OCI-LY3 (cell line): ENCODE results near the gene FBXW7.

Experiments used
- EZH2phosphoT487 ChIP-seq: fragments of 200-600 bp; shearing (Covaris generic); IDR thresholded peaks from 2 replicates; pipeline ENCODE4 v1.6.1; 2018; ENCODE audit warnings: antibody characterized with exemption, mixed run types, low read depth
- TF ChIP-seq, protein P1 (sequence below): fragments of 200-600, 300-600 bp; sonication (generic); IDR thresholded peaks from 2 replicates; pipeline ENCODE4 v1.5.1; 2014; ENCODE audit warnings: antibody characterized with exemption, low read length, low read depth

DNA sequence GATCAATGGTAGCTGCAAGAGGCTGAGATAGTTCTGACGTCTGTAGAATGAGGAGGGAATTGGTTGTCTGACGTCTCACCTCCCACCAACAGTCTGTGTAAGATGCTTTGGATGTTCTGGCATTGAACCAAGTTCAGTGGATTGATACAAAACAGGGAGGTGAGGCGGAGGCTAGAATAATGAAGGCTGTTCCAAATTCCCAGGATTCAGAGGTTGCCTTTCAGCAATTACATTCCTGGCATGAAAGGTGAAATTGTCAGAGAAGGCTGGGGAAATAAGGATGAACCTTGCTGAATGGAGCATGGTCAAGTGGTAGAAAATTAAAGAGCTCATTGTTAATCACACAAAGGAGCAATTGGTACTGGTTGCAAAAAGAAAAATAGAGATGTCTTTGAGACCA, 241.6 kb downstream of the FBXW7 start:
- TF ChIP-seq, protein P1, sequence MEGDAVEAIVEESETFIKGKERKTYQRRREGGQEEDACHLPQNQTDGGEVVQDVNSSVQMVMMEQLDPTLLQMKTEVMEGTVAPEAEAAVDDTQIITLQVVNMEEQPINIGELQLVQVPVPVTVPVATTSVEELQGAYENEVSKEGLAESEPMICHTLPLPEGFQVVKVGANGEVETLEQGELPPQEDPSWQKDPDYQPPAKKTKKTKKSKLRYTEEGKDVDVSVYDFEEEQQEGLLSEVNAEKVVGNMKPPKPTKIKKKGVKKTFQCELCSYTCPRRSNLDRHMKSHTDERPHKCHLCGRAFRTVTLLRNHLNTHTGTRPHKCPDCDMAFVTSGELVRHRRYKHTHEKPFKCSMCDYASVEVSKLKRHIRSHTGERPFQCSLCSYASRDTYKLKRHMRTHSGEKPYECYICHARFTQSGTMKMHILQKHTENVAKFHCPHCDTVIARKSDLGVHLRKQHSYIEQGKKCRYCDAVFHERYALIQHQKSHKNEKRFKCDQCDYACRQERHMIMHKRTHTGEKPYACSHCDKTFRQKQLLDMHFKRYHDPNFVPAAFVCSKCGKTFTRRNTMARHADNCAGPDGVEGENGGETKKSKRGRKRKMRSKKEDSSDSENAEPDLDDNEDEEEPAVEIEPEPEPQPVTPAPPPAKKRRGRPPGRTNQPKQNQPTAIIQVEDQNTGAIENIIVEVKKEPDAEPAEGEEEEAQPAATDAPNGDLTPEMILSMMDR, result no peak
- TF ChIP-seq EZH2phosphoT487, result no peak
